Measurements from ENCODE around the gene LRCH4. TPM values are rescaled to one million over a fixed set of nuclear protein-coding genes. Genes with fewer than 3 reads are reported as not detected.

The LRCH4 gene
- total and polyA plus RNA-seq, 2 of the 8 experiments (the other 6 are each of a cell fraction or from before 2014, with no cell fraction given): 15.5 to 36.6 TPM

GRCh38 chr7:100611983-100612729 is 26.2 kb upstream of the LRCH4 start, which contains the start of gene MOSPD3 (continued):
- TF ChIP-seq CHD7 (IDR thresholded peaks at IDR 0.05; ENCODE audit: insufficient replicate concordance, low read length) (no peak), YY1 (IDR thresholded peaks at IDR 0.05; ENCODE audit: low read depth, low read length) (no peak), CBX8 (IDR thresholded peaks at IDR 0.05; ENCODE audit: borderline replicate concordance, low read depth, low read length) (no peak), POU5F1 (IDR thresholded peaks at IDR 0.05; ENCODE audit: low read depth, low read length) (no peak), BACH1 (IDR thresholded peaks at IDR 0.05; ENCODE audit: low read length) (no peak), TAF7 (optimal IDR thresholded peaks at IDR 0.05; ENCODE audit: borderline replicate concordance, low read depth, low read length) (peak; percentile 62), SP2 (IDR thresholded peaks at IDR 0.05; ENCODE audit: low read length) (peak; percentile 21; the same call in 1 of the 2 replicates), CTBP2 (IDR thresholded peaks at IDR 0.05; ENCODE audit: borderline replicate concordance, insufficient read depth, insufficient read length, low read length) (no peak), CEBPB (IDR thresholded peaks at IDR 0.05; ENCODE audit: low read depth, low read length) (peak; percentile 57), TBP (IDR thresholded peaks at IDR 0.05; ENCODE audit: low read depth, low read length) (peak; percentile 72), TCF12 (IDR thresholded peaks at IDR 0.05; ENCODE audit: low read depth, low read length) (no peak)

All from H1 (cell line).